Tibial artery (tissue), 4 donors: Measurements from ENCODE around the gene PIP4P1.
A peak's percentile ranks its signal among the peaks of the same experiment; 100 is the strongest.
"Not testable (repeated sequence)": the region's sequence is repeated elsewhere in the genome, so short reads cannot be mapped to it uniquely, and the experiment has no call there.

Source experiments
- DNase-seq, 2 donors: peaks; one replicate each; pipeline ENCODE4 v3.0.0-alpha.2; 2019
- H3K27ac ChIP-seq, 2 donors: fragments of 200-600 bp; sonication (generic) in 1 of 2; 1 replicate in 1 of 2; 2 replicates in 1 of 2; pipeline ENCODE4 v1.5.1; 2018 to 2019; ENCODE audit warnings: mild to moderate bottlenecking in 1 of 2
- H3K27me3 ChIP-seq, 2 donors: fragments of 200-600 bp; sonication (generic) in 1 of 2; one replicate each; pipeline versions ENCODE4 v1.5.1 to v1.6.0; 2016 to 2019
- H3K36me3 ChIP-seq, 3 donors: fragments of 200-600 bp; sonication (generic) in 2 of 3; one replicate each; pipeline ENCODE4 v1.5.1; 2016 to 2019; ENCODE audit warnings: mild to moderate bottlenecking in 2 of 3
- H3K4me1 ChIP-seq, 4 donors: fragments of 200-600 bp; sonication (generic) in 2 of 4; 1 replicate in 3 of 4; 2 replicates in 1 of 4; pipeline ENCODE4 v1.5.1; 2016 to 2019
- H3K4me3 ChIP-seq, 2 donors: fragments of 200-600 bp; sonication (generic) in 1 of 2; 1 replicate in 1 of 2; 2 replicates in 1 of 2; pipeline ENCODE4 v1.5.1; 2018 to 2019; ENCODE audit warnings: mild to moderate bottlenecking in 2 of 2
- H3K9me3 ChIP-seq, 3 donors: fragments of 200-600 bp; sonication (generic) in 1 of 3; one replicate each; pipeline ENCODE4 v1.5.1; 2016 to 2019
- intact Hi-C: fragments of 100-400 bp; cut with DNase I; formaldehyde crosslinking; loops from one replicate; pipeline ENCODE4 v1.15.0; 2023; ENCODE audit warnings: low total_unique reads
- TF ChIP-seq, protein P1 (sequence below), 2 experiments: fragments of 200-600 bp in 1 of 2; fragments of 450-650 bp in 1 of 2; IDR thresholded peaks; one replicate each; pipeline ENCODE4 v1.5.1; 2017 to 2019; ENCODE audit warnings: antibody characterized with exemption in 2 of 2, mild to moderate bottlenecking in 1 of 2, moderate library complexity in 1 of 2

PIP4P1 gene

DNA sequence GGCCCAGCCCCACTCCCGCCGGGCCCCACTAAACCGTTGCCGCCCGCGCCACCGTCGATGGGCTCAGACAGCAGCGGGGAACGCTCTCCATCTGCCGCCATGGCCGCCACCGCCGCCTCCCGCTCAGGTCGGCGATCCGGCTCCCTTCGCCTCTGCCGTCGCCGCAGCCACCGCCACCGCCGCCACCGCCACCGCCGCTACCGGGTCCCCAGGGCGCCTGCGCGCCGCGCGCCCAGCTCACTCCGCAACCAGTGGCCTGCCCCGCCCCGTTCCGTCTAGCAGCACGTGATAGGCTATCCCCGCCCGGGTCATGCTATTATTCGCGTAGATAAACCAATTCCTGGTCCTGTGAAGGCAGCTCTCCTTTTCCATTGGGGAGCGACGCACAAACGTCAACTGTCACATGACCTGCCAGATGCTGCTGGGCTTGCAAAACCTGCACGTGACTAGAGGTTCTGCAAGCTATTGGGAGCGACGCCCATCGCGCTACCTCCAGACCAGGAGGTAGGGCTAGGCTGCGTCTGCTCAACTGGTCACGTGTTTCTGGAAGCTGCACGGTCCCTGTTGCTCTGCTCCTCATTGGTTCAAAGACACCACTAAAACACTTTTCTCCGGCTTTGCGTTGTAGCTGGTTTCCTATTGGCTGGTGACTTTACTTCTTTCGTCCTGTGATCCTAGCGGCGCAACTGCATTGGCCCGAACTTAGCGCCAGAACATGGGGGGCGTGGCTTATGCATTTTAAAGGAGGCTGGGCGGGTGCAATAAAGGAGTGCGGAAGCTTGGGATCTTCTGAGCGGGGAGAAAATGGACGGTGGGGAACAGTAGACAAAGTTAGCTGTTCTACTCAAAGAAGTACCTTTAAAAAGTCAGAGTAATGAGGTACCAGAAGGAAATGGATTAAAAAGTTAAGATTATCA, at the start of gene PIP4P1:
TSS of gene PIP4P1 (minus strand) at position 210 of the 917 bp plus-strand sequence. CDS start at position 101, 109 bp downstream.
- Histone ChIP-seq H3K36me3 (peaks cover 30 to 36% (median 36%) of the 10 kb centered on the region in 3 donors), H3K27ac (peak within 1 kb of the TSS; percentile 97), H3K4me1 (peaks cover 0 to 27% (median 19%) of the 10 kb centered on the region in 4 donors), H3K27me3 (no peaks in the 10 kb centered on the region), H3K4me3 (peak within 1 kb of the TSS; percentile 99), H3K9me3 (no peaks in the 10 kb centered on the region)
- TF ChIP-seq, protein P1, sequence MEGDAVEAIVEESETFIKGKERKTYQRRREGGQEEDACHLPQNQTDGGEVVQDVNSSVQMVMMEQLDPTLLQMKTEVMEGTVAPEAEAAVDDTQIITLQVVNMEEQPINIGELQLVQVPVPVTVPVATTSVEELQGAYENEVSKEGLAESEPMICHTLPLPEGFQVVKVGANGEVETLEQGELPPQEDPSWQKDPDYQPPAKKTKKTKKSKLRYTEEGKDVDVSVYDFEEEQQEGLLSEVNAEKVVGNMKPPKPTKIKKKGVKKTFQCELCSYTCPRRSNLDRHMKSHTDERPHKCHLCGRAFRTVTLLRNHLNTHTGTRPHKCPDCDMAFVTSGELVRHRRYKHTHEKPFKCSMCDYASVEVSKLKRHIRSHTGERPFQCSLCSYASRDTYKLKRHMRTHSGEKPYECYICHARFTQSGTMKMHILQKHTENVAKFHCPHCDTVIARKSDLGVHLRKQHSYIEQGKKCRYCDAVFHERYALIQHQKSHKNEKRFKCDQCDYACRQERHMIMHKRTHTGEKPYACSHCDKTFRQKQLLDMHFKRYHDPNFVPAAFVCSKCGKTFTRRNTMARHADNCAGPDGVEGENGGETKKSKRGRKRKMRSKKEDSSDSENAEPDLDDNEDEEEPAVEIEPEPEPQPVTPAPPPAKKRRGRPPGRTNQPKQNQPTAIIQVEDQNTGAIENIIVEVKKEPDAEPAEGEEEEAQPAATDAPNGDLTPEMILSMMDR (IDR thresholded peaks at IDR 0.05), result peak in 1 of 2 experiments; percentile 50
- peak; percentile 100 for DNase-seq
- intact Hi-C loops, result loop anchor here (5.0 kb wide), 4 partner anchors 49 to 151 kb away; partner anchors contain the start of genes PARP2 and TEP1

DNA sequence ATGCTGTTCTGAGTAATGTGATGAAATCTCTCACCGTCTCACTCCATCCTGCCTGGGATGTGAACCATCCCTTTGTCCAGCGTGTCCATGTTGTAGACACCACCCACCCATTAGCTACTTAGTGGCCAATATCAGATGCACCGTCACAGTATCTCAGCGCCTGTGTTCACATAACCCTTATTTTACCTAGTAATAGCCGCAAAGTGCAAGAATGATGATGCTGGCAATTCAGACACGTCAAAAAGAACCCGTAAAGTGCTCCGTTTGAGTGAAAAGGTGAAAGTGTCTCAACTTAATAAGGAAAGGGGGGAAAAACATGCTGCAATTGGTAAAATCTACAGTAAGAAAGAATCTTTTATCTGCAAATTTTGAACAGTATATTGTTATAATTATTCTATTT, 47.1 kb upstream of the PIP4P1 start:
- intact Hi-C loops, result no loop called here
- Histone ChIP-seq H3K9me3 (no peaks in the 10 kb centered on the region), H3K36me3 (no peaks in the 10 kb centered on the region), H3K27me3 (peaks cover 0 to 2% of the 10 kb centered on the region in 2 donors), H3K4me1 (no peaks in the 10 kb centered on the region), H3K4me3 (no peak overlapping the region), H3K27ac (no peak overlapping the region)
- TF ChIP-seq, protein P1 (IDR thresholded peaks at IDR 0.05), result no peak
- DNase-seq, result no peak

DNA sequence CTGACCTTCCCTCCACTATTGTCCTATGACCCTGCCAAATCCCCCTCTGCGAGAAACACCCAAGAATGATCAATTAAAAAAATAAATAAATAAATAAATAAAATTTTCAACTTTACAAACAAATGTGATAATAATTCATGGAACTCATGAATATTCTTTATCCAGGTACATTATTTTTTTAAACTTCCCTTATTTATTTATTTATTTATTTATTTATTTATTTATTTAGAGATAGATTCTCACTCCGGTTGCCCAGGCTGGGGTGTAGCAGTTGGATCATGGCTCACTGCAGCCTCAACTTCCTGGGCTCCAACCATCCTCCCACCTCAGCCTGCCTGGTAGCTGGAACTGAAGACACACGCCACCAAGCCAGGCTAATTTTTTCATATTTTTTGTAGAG, 46.3 kb upstream of the PIP4P1 start:
- H3K4me1 ChIP-seq, H3K36me3 ChIP-seq, H3K9me3 ChIP-seq, H3K27ac ChIP-seq, H3K27me3 ChIP-seq, DNase-seq, H3K4me3 ChIP-seq, intact Hi-C loops: not testable (repeated sequence)

DNA sequence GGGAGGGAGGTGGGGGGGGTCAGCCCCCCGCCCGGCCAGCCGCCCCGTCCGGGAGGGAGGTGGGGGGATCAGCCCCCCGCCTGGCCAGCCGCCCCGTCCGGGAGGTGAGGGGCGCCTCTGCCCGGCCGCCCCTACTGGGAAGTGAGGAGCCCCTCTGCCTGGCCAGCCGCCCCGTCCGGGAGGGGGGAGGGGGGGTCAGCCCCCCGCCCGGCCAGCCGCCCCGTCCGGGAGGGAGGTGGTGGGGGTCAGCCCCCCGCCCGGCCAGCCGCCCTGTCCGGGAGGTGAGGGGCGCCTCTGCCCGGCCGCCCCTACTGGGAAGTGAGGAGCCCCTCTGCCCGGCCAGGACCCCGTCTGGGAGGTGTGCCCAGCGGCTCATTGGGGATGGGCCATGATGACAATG, 45.5 kb upstream of the PIP4P1 start:
- intact Hi-C loops, H3K27me3 ChIP-seq, H3K4me3 ChIP-seq, H3K4me1 ChIP-seq, H3K9me3 ChIP-seq, DNase-seq, H3K27ac ChIP-seq, H3K36me3 ChIP-seq: not testable (repeated sequence)

DNA sequence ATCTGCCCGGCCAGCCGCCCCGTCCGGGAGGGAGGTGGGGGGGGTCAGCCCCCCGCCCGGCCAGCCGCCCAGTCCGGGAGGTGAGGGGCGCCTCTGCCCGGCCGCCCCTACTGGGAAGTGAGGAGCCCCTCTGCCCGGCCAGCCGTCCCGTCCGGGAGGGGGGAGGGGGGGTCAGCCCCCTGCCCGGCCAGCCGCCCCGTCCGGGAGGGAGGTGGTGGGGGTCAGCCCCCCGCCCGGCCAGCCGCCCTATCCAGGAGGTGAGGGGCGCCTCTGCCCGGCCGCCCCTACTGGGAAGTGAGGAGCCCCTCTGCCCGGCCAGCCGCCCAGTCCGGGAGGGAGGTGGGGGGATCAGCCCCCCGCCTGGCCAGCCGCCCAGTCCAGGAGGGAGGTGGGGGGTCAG, 45.0 kb upstream of the PIP4P1 start:
- H3K9me3 ChIP-seq, H3K4me1 ChIP-seq, H3K27ac ChIP-seq, H3K27me3 ChIP-seq, H3K4me3 ChIP-seq, H3K36me3 ChIP-seq, DNase-seq, intact Hi-C loops: not testable (repeated sequence)

DNA sequence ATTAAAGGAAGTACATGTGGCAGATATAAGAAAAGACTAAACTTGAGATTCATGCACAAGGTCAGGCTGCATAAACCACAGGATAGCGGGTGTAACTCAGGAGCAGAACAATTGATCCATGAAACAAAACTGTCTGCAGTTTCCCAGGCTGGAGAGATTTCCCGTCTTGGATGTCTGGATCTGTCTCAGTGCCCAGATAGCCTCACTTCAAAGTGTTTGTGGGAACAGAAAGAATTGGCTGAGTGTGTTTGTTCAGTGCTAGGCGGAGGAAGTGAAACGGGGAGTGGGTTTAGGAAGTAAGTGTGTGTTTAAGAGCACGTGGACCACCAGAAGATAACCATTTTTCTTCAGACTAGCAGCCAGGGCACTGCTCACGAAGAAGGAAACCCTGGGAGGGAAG, 42.7 kb upstream of the PIP4P1 start:
- Histone ChIP-seq H3K9me3 (no peaks in the 10 kb centered on the region), H3K27me3 (no peaks in the 10 kb centered on the region), H3K36me3 (no peaks in the 10 kb centered on the region), H3K4me3 (no peak overlapping the region), H3K4me1 (no peaks in the 10 kb centered on the region), H3K27ac (no peak overlapping the region)
- intact Hi-C loops, result no loop called here
- no peak for DNase-seq
- TF ChIP-seq, protein P1 (IDR thresholded peaks at IDR 0.05), result no peak

DNA sequence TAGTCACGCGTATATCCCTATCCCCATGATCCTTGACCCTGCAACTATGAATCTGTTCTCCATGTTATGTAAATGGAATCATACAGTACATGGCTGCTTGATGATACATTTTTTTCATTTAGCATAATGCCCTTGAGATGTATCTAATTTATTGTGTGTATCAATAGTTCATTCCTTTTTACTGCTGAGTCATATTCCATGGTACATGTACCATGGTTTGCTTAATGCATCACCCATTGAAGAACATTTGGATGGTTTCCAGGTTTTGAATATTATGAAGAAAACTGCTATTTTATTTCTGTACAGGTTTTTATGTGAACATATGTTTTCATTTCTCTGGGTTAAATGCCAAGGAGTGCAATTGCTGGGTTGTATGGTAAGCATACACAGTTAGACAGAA, 40.1 kb upstream of the PIP4P1 start:
- Histone ChIP-seq H3K36me3 (no peaks in the 10 kb centered on the region), H3K27me3 (no peaks in the 10 kb centered on the region), H3K4me1 (no peaks in the 10 kb centered on the region), H3K27ac (no peak overlapping the region), H3K9me3 (no peaks in the 10 kb centered on the region), H3K4me3 (no peak overlapping the region)
- TF ChIP-seq, protein P1 (IDR thresholded peaks at IDR 0.05), result no peak
- intact Hi-C loops, result no loop called here
- no peak for DNase-seq
